SU-DHL-6 (cell line): Measurements from ENCODE around the gene FBXO8.

Experiments used
- H2AFZ ChIP-seq: fragments of 200-600 bp; sonication (generic); 2 replicates; pipeline ENCODE4 v1.6.1; 2014; ENCODE audit warnings: low read depth, mild to moderate bottlenecking, moderate library complexity, mixed read lengths, antibody characterized with exemption, low read length; ENCODE audit not compliant: severe bottlenecking
- H3F3A ChIP-seq: fragments of 200-600 bp; shearing (Covaris generic); 2 replicates; pipeline ENCODE4 v1.6.0; 2016; ENCODE audit warnings: antibody characterized with exemption, mild to moderate bottlenecking; ENCODE audit not compliant: insufficient read depth
- H3K27ac ChIP-seq: fragments of 200-600 bp; sonication (generic); 2 replicates; pipeline ENCODE4 v1.5.1; 2016; ENCODE audit warnings: low read depth, mild to moderate bottlenecking, low read length, moderate library complexity, mixed read lengths
- H3K27me3 ChIP-seq: fragments of 200-600 bp; sonication (generic), shearing (Covaris generic); 2 replicates; pipeline ENCODE4 v1.6.0; 2014; ENCODE audit warnings: mild to moderate bottlenecking, low read length
- H3K36me3 ChIP-seq: fragments of 200-600 bp; sonication (generic); 2 replicates; pipeline ENCODE4 v1.6.1; 2014; ENCODE audit warnings: mild to moderate bottlenecking, low read length, mixed read lengths
- H3K4me2 ChIP-seq: fragments of 300-600, 200-600 bp; shearing (Covaris generic), sonication (generic); 2 replicates; pipeline ENCODE4 v1.6.0; 2014; ENCODE audit warnings: low read length, low read depth, mild to moderate bottlenecking; ENCODE audit not compliant: poor library complexity, severe bottlenecking
- H3K4me3 ChIP-seq: fragments of 200-600 bp; sonication (generic); 2 replicates; pipeline ENCODE4 v1.5.1; 2014; ENCODE audit warnings: antibody characterized with exemption, low read length, mild to moderate bottlenecking, mixed read lengths; ENCODE audit not compliant: insufficient read depth, poor library complexity, severe bottlenecking
- H3K79me2 ChIP-seq: fragments of 200-600 bp; sonication (generic); 2 replicates; pipeline ENCODE4 v1.6.1; 2014; ENCODE audit warnings: mild to moderate bottlenecking, low read length, moderate library complexity; ENCODE audit not compliant: insufficient read depth
- H3K9ac ChIP-seq: fragments of 200-600 bp; sonication (generic); 2 replicates; pipeline ENCODE4 v1.7.0; 2014; ENCODE audit warnings: mild to moderate bottlenecking, low read length
- H3K9me2 ChIP-seq: fragments of 200-600 bp; sonication (generic); replicated peaks from 2 replicates; pipeline ENCODE4 v1.6.1; 2014; ENCODE audit warnings: low read length; ENCODE audit not compliant: insufficient read depth
- H3K9me3 ChIP-seq: fragments of 200-600 bp; sonication (generic); 2 replicates; pipeline ENCODE4 v1.6.1; 2014; ENCODE audit warnings: low read length, mixed read lengths; ENCODE audit not compliant: insufficient read depth
- H4K20me1 ChIP-seq: fragments of 200-600 bp; sonication (generic); 2 replicates; pipeline ENCODE4 v1.6.1; 2014; ENCODE audit warnings: low read depth, mild to moderate bottlenecking, antibody characterized with exemption, low read length, moderate library complexity, mixed read lengths
- CTCF ChIP-seq: fragments of 200-600 bp; sonication (generic); IDR thresholded peaks from one replicate; pipeline ENCODE4 v1.5.1; 2017; ENCODE audit warnings: antibody characterized with exemption, mild to moderate bottlenecking, low read length, moderate library complexity; ENCODE audit not compliant: insufficient read depth, poor library complexity, severe bottlenecking
- EZH2phosphoT487 ChIP-seq: fragments of 200-600 bp; sonication (generic), shearing (Covaris generic); conservative IDR thresholded peaks from 2 replicates; pipeline ENCODE4 v1.6.1; 2018; ENCODE audit warnings: mild to moderate bottlenecking, antibody characterized with exemption, low read length, moderate library complexity, mixed read lengths

FBXO8 gene

GRCh38 chr4:174278467-174278866 lies 5.0 kb downstream of the FBXO8 start:
- Histone ChIP-seq H3K9me2 (no peaks in the 10 kb centered on the region), H3F3A (peaks cover 4% of the 10 kb centered on the region), H3K27ac (no peak overlapping the region), H3K4me3 (no peak overlapping the region), H4K20me1 (no peaks in the 10 kb centered on the region), H3K9ac (no peak overlapping the region), H3K27me3 (no peaks in the 10 kb centered on the region), H3K36me3 (no peaks in the 10 kb centered on the region), H3K9me3 (no peaks in the 10 kb centered on the region), H3K79me2 (peaks cover 50% of the 10 kb centered on the region), H2AFZ (no peak overlapping the region), H3K4me2 (no peak overlapping the region)
- TF ChIP-seq EZH2phosphoT487 (no peak), CTCF (no peak)

DNA sequence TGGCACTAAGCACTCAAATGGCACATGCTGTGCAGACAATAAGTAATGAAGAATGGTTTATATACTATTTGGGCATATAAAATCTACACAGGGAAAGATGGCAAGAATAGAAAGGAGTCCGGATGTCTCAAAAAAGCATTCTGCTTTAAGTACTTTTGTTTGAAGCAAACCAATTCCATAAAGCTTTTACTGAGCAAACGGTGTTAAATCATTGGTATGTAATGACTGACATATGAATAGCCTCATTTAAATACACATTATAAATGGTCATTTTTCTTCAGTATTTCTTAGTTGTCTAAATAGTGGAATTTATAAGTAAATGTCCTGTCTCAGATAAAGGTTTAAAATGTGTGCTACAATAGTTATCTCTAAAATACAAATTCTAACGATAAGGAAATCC lies 6.0 kb downstream of the FBXO8 start:
- H3K27me3 ChIP-seq, result no peaks in the 10 kb centered on the region
- no peak overlapping the region for H3K4me3 ChIP-seq
- H3F3A ChIP-seq, result no peaks in the 10 kb centered on the region
- no peaks in the 10 kb centered on the region for H3K9me3 ChIP-seq
- H3K36me3 ChIP-seq, result no peaks in the 10 kb centered on the region
- peaks cover 45% of the 10 kb centered on the region for H3K79me2 ChIP-seq
- H3K27ac ChIP-seq, result no peak overlapping the region
- H3K4me2 ChIP-seq, result no peak overlapping the region
- no peak for TF ChIP-seq EZH2phosphoT487
- H2AFZ ChIP-seq, result no peak overlapping the region
- H3K9ac ChIP-seq, result no peak overlapping the region
- no peaks in the 10 kb centered on the region for H3K9me2 ChIP-seq
- no peaks in the 10 kb centered on the region for H4K20me1 ChIP-seq

- Histone ChIP-seq H3K27ac (no peak overlapping the region), H3K4me2 (no peak overlapping the region), H4K20me1 (no peaks in the 10 kb centered on the region), H3K27me3 (no peaks in the 10 kb centered on the region), H3K4me3 (no peak overlapping the region), H3K9me3 (no peaks in the 10 kb centered on the region), H3K9ac (no peak overlapping the region), H3K9me2 (no peaks in the 10 kb centered on the region), H3K36me3 (no peaks in the 10 kb centered on the region), H3F3A (no peaks in the 10 kb centered on the region), H2AFZ (no peak overlapping the region), H3K79me2 (peaks cover 38% of the 10 kb centered on the region; the same call in 1 of the 2 replicates)
- no peak for TF ChIP-seq EZH2phosphoT487
- no peak for TF ChIP-seq CTCF
Observed at GRCh38 chr4:174275101-174275500, 8.4 kb downstream of the FBXO8 start.

GRCh38 chr4:174274436-174274835 lies 9.0 kb downstream of the FBXO8 start:
- TF ChIP-seq CTCF (no peak), EZH2phosphoT487 (no peak)
- Histone ChIP-seq H3K27me3 (no peaks in the 10 kb centered on the region), H3K79me2 (peaks cover 32% of the 10 kb centered on the region; the same call in 1 of the 2 replicates), H3K4me2 (no peak overlapping the region), H3K9ac (no peak overlapping the region), H2AFZ (no peak overlapping the region), H3K9me3 (no peaks in the 10 kb centered on the region), H3F3A (no peaks in the 10 kb centered on the region), H3K36me3 (no peaks in the 10 kb centered on the region), H4K20me1 (no peaks in the 10 kb centered on the region), H3K9me2 (no peaks in the 10 kb centered on the region), H3K4me3 (no peak overlapping the region), H3K27ac (no peak overlapping the region)
